PC-9 (cell line): Measurements from ENCODE around the gene CROCC. TPM values are rescaled to one million over a fixed set of nuclear protein-coding genes. Genes with fewer than 3 reads are reported as not detected.

Experiments used
- BruUV-seq: library from RNA; stranded (reverse); fragments of 400-500 nt; replicated peaks from 2 replicates; lab custom pipeline; 2021; lab: Mats Ljungman, UMichigan
- CTCF ChIA-PET: fragments of 300-600 bp; sonication (Branson Sonifier 250); formaldehyde crosslinking; loops from one replicate; lab custom pipeline; 2022; ENCODE audit warnings: antibody characterized with exemption; lab: Charles Lee
- POLR2A ChIA-PET: fragments of 300-600 bp; sonication (Branson Sonifier 250); formaldehyde crosslinking; loops from one replicate; lab custom pipeline; 2022; ENCODE audit warnings: antibody characterized with exemption; ENCODE audit not compliant: unreplicated experiment; lab: Charles Lee
- DNase-seq, 2 experiments: peaks; one replicate each; pipeline versions ENCODE4 v3.0.0 to v3.0.0-alpha.2; 2015 to 2022; ENCODE audit warnings: mixed read lengths in 1 of 2
- H2AFZ ChIP-seq: fragments of 200-600 bp; sonication (generic); 2 replicates; pipeline ENCODE4 v1.8.1; 2017; ENCODE audit warnings: antibody characterized with exemption
- H3F3A ChIP-seq: fragments of 200-600 bp; sonication (generic); 2 replicates; pipeline ENCODE4 v1.8.1; 2017; ENCODE audit warnings: antibody characterized with exemption, mild to moderate bottlenecking, low read depth; ENCODE audit not compliant: insufficient read depth
- H3K27ac ChIP-seq: fragments of 200-600 bp; sonication (generic); 2 replicates; pipeline ENCODE4 v1.6.1; 2016; ENCODE audit warnings: mixed run types
- H3K27me3 ChIP-seq: fragments of 200-600 bp; sonication (generic); 2 replicates; pipeline ENCODE4 v1.6.1; 2016; ENCODE audit warnings: low read depth, mixed run types; ENCODE audit not compliant: insufficient read depth
- H3K36me3 ChIP-seq: fragments of 200-600 bp; sonication (generic); 2 replicates; pipeline ENCODE4 v1.6.1; 2016; ENCODE audit warnings: low read depth, mixed run types
- H3K4me1 ChIP-seq: fragments of 200-600 bp; sonication (generic); replicated peaks from 2 replicates; pipeline ENCODE4 v1.6.1; 2016; ENCODE audit warnings: mixed run types; ENCODE audit not compliant: insufficient read depth
- H3K4me2 ChIP-seq: fragments of 200-600 bp; sonication (generic); 2 replicates; pipeline ENCODE4 v1.6.1; 2017; ENCODE audit warnings: mixed run types
- H3K4me3 ChIP-seq: fragments of 200-600 bp; sonication (generic); 2 replicates; pipeline ENCODE4 v1.6.1; 2016; ENCODE audit warnings: mixed run types
- H3K79me2 ChIP-seq: fragments of 200-600 bp; sonication (generic); 2 replicates; pipeline ENCODE4 v1.6.1; 2017; ENCODE audit warnings: low read depth, mixed run types
- H3K9me2 ChIP-seq: fragments of 200-600 bp; sonication (generic); 2 replicates; pipeline ENCODE4 v1.8.1; 2017; ENCODE audit warnings: mild to moderate bottlenecking; ENCODE audit not compliant: insufficient read depth
- H3K9me3 ChIP-seq: fragments of 200-600 bp; sonication (generic); 2 replicates; pipeline ENCODE4 v1.8.1; 2016; ENCODE audit warnings: low read depth; ENCODE audit not compliant: insufficient read depth
- H4K20me1 ChIP-seq: fragments of 200-600 bp; sonication (generic); 2 replicates; pipeline ENCODE4 v1.8.1; 2017; ENCODE audit not compliant: insufficient read depth
- CTCF ChIP-seq: fragments of 200-600 bp; sonication (generic); conservative IDR thresholded peaks from 2 replicates; pipeline ENCODE4 v1.6.1; 2017; ENCODE audit warnings: mixed run types, antibody characterized with exemption, mild to moderate bottlenecking, moderate library complexity
- EZH2 ChIP-seq: fragments of 200-600 bp; sonication (generic); IDR thresholded peaks from 2 replicates; pipeline ENCODE4 v1.8.0; 2017; ENCODE audit warnings: antibody characterized with exemption, low read depth
- intact Hi-C: fragments of 100-400 bp; cut with micrococcal nuclease; formaldehyde crosslinking; loops from one replicate; pipeline ENCODE4 v1.10.0; 2022; ENCODE audit not compliant: unreplicated experiment
- total RNA-seq: library from RNA; stranded (reverse); gene quantifications from 2 replicates; pipeline ENCODE4 v1.2.3, GENCODE V29; 2021

The CROCC gene
- total RNA-seq, 1 experiment from 2014 or later = 18.9 TPM

DNA sequence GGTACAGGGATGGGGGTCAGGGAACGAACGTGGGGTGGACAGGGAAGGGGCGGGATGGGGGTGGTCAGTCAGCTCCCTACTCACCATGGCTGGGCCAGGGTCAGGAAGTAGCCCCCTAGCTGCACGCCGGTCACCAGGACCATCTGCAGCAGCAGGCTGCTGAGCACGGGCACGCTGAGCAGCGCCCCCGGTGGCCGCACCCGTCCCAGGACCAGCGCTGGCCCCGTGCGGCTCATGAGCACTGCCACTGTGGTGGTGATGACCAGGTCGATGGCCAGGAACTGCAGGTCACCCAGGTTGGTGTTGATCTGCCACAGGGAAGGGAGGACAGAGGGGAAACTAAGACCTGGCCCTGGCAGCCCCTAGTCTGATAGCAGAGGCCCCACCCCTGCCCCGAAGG lies 65.2 kb downstream of the CROCC start:
- Histone ChIP-seq H3K27ac (no peak overlapping the region), H3K9me3 (no peaks in the 10 kb centered on the region), H3K36me3 (no peaks in the 10 kb centered on the region), H3F3A (peaks cover 10% of the 10 kb centered on the region; the same call in 1 of the 2 replicates), H3K9me2 (no peaks in the 10 kb centered on the region), H3K79me2 (no peaks in the 10 kb centered on the region), H2AFZ (no peak overlapping the region), H4K20me1 (no peaks in the 10 kb centered on the region), H3K4me3 (no peak overlapping the region), H3K4me1 (peaks cover 11% of the 10 kb centered on the region), H3K27me3 (no peaks in the 10 kb centered on the region), H3K4me2 (no peak overlapping the region)
- no TSS peak for BruUV-seq
- intact Hi-C loops = no loop called here
- ChIA-PET POLR2A (no interaction called here), CTCF (no interaction called here)
- DNase-seq = no peak
- TF ChIP-seq CTCF (peak; percentile 39), EZH2 (no peak)

DNA sequence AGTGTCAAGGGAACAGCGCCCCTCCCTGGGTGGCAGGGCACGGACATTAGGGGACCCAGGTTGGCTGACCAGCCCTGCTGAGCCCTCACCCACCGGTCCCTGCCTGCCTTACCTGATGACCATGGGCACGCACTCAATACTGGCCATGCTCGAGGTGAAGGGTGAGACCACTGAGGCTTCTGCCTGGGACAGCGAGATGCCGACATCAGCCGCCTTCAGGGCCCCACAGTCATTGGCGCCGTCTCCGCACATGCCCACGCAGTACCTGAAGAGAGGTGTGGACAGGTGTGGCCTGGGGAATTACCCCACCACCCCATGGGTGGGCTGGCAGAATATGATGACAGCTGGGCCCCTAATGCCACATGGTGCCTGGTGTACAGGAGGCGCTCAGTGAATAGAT lies 66.5 kb downstream of the CROCC start:
- H3F3A ChIP-seq = peaks cover 10% of the 10 kb centered on the region; the same call in 1 of the 2 replicates
- POLR2A ChIA-PET = no interaction called here
- H3K27ac ChIP-seq = no peak overlapping the region
- H4K20me1 ChIP-seq = no peaks in the 10 kb centered on the region
- no peaks in the 10 kb centered on the region for H3K36me3 ChIP-seq
- H3K9me2 ChIP-seq = no peaks in the 10 kb centered on the region
- no peak overlapping the region for H3K4me2 ChIP-seq
- CTCF ChIA-PET = no interaction called here
- H3K9me3 ChIP-seq = no peaks in the 10 kb centered on the region
- no peaks in the 10 kb centered on the region for H3K27me3 ChIP-seq
- intact Hi-C loops = no loop called here
- no peak overlapping the region for H3K4me3 ChIP-seq
- DNase-seq = no peak
- no TSS peak for BruUV-seq
- no peak for TF ChIP-seq CTCF
- TF ChIP-seq EZH2 = no peak
- no peak overlapping the region for H2AFZ ChIP-seq
- no peaks in the 10 kb centered on the region for H3K79me2 ChIP-seq
- H3K4me1 ChIP-seq = peaks cover 11% of the 10 kb centered on the region

GRCh38 chr1:16989676-16990391 lies 68.1 kb downstream of the CROCC start:
- ChIA-PET POLR2A (no interaction called here), CTCF (no interaction called here)
- no peak for DNase-seq
- no peaks in the 10 kb centered on the region for H3K27me3 ChIP-seq
- no peak overlapping the region for H2AFZ ChIP-seq
- no peaks in the 10 kb centered on the region for H3K36me3 ChIP-seq
- H3K4me2 ChIP-seq = no peak overlapping the region
- intact Hi-C loops = no loop called here
- TF ChIP-seq EZH2 = no peak
- no peak for TF ChIP-seq CTCF
- H3K27ac ChIP-seq = no peak overlapping the region
- H3K4me1 ChIP-seq = peaks cover 3% of the 10 kb centered on the region; the same call in 1 of the 2 replicates
- H4K20me1 ChIP-seq = no peaks in the 10 kb centered on the region
- H3K9me3 ChIP-seq = no peaks in the 10 kb centered on the region
- peaks cover 8% of the 10 kb centered on the region; the same call in 1 of the 2 replicates for H3F3A ChIP-seq
- no peaks in the 10 kb centered on the region for H3K79me2 ChIP-seq
- no peaks in the 10 kb centered on the region for H3K9me2 ChIP-seq
- no TSS peak for BruUV-seq
- no peak overlapping the region for H3K4me3 ChIP-seq
